Cardiac muscle cell (in vitro differentiated cells and primary cell): ENCODE data around the gene SGK1. TPM values are rescaled to one million over a fixed set of nuclear protein-coding genes. Genes with fewer than 3 reads are reported as not detected.

ENCODE experiments used
- DNase-seq, 2 donors: peaks; one replicate each; pipeline versions ENCODE4 v3.0.0 to v3.0.0-alpha.2; 2010 to 2017; ENCODE audit warnings: low read depth in 1 of 2, low spot score in 1 of 2
- H3K27ac ChIP-seq: fragments of 200-600 bp; sonication (generic); 2 replicates; pipeline ENCODE4 v1.5.1; 2016
- H3K27me3 ChIP-seq: fragments of 200-600 bp; sonication (generic); 2 replicates; pipeline ENCODE4 v1.6.0; 2016; ENCODE audit warnings: control low read depth
- H3K36me3 ChIP-seq: fragments of 200-600 bp; sonication (generic); 2 replicates; pipeline ENCODE4 v1.5.1; 2016; ENCODE audit warnings: control low read depth
- H3K4me1 ChIP-seq: fragments of 200-600 bp; sonication (generic); 2 replicates; pipeline ENCODE4 v1.8.1; 2017; ENCODE audit warnings: low read depth, mild to moderate bottlenecking, mixed run types
- H3K4me3 ChIP-seq: fragments of 200-600 bp; sonication (generic); 2 replicates; pipeline ENCODE4 v1.5.1; 2016; ENCODE audit warnings: mild to moderate bottlenecking
- H3K9me3 ChIP-seq: fragments of 200-600 bp; sonication (generic); 2 replicates; pipeline ENCODE4 v1.5.1; 2017; ENCODE audit warnings: low read depth, mild to moderate bottlenecking, control low read depth
- polyA plus RNA-seq: library from polyadenylated mRNA; unstranded; fragments of >200 nt; fragmentation: Nextera tagmentation; extraction: Ambion mirVana; gene quantifications from 2 replicates; pipeline ENCODE4 v1.2.1, GENCODE V29; 2016
- total RNA-seq: library from RNA; depleted of rRNA; stranded (reverse); fragments of >200 nt; gene quantifications from 2 replicates; pipeline ENCODE4 v1.2.3, GENCODE V29; 2016
- TF ChIP-seq, protein P1 (sequence below): IDR thresholded peaks from 2 replicates; pipeline ENCODE4 v1.5.1; 2012; ENCODE audit warnings: low read depth, mild to moderate bottlenecking, low read length

SGK1 gene
- total and polyA plus RNA-seq, 2 experiments from 2014 or later = 5.3 to 7.7 TPM

DNA sequence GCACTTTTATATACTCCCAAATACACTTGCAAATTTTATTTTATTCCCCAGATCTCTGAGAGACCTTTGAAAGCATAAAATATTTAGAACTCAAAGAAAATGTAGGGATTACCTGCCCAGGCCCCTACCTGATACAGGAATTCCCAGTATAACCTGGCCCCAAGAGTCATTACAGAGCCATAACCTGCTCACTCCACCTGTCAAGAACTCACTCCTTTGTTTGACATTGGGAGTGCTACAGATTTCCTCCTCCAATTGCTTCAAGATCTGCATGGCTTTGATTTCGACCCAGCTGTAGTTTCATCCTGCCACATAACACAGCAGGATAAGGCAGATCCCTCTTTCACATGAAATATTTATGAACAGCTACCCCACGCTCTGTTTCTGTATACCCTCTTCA, 169.3 kb downstream of the SGK1 start:
- no peak for DNase-seq
- no peak overlapping the region for H3K27ac ChIP-seq
- no peaks in the 10 kb centered on the region for H3K27me3 ChIP-seq
- H3K36me3 ChIP-seq = no peaks in the 10 kb centered on the region
- no peaks in the 10 kb centered on the region for H3K4me1 ChIP-seq
- TF ChIP-seq, protein P1, sequence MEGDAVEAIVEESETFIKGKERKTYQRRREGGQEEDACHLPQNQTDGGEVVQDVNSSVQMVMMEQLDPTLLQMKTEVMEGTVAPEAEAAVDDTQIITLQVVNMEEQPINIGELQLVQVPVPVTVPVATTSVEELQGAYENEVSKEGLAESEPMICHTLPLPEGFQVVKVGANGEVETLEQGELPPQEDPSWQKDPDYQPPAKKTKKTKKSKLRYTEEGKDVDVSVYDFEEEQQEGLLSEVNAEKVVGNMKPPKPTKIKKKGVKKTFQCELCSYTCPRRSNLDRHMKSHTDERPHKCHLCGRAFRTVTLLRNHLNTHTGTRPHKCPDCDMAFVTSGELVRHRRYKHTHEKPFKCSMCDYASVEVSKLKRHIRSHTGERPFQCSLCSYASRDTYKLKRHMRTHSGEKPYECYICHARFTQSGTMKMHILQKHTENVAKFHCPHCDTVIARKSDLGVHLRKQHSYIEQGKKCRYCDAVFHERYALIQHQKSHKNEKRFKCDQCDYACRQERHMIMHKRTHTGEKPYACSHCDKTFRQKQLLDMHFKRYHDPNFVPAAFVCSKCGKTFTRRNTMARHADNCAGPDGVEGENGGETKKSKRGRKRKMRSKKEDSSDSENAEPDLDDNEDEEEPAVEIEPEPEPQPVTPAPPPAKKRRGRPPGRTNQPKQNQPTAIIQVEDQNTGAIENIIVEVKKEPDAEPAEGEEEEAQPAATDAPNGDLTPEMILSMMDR = no peak
- no peaks in the 10 kb centered on the region for H3K9me3 ChIP-seq
- no peak overlapping the region for H3K4me3 ChIP-seq

DNA sequence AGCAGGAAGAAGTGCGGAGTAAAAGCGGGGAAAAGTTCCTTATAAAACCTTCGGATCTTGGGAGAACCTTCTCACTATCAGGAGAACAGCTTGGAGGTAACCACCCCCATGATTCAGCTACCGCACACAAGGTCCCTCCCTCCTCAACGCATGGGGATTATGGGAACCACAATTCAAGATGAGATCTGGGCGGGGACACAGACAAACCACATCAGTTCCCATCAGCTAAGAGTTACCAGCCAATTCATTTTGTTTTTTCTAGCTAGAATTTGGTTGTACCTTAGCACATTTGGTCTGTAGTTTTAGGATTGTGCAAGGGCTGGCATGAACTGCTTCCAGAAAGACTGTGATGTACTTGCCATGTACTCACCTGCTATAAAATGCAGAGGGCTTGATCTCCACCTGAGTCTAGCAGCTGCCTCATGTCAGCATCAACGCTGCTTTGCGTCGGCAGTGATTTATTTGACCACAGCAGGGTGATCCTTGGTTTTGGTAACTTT, 170.8 kb downstream of the SGK1 start:
- TF ChIP-seq, protein P1 = no peak
- Histone ChIP-seq H3K9me3 (no peaks in the 10 kb centered on the region), H3K36me3 (no peaks in the 10 kb centered on the region), H3K27me3 (no peaks in the 10 kb centered on the region), H3K4me1 (no peaks in the 10 kb centered on the region), H3K27ac (no peak overlapping the region), H3K4me3 (no peak overlapping the region)
- DNase-seq = no peak

DNA sequence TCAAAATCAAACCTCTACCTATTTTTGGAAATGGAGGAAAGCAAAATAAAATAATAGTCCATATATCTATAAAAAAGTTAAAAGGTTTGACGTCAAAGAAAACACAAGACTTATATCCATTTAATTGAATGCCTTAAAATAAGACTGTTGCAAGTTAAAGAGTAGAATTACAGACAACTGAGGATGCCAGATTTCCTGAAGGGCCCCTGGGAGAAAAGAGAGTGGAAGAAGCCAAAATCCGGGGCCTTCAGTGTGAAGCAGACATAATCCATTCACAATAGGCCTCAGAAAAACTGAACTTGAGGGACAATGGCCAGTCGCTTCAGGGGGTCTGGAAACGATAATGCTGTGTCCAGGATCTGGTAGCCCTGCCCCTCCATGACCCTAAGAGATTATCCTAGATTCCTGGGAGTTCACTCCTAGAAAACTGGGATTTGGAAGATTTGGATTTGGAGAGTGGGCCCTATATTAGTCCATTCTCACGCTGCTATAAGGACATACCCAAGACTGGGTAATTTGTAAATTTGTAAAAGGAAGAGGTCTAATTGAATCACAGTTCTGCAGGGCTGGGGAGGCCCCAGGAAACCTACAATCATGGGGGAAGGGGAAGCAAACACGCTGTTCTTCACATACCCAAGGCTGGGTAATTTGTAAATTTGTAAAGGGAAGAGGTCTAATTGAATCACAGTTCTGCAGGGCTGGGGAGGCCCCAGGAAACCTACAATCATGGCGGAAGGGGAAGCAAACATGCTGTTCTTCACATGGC, 171.5 kb downstream of the SGK1 start:
- TF ChIP-seq, protein P1 = no peak
- H3K27ac ChIP-seq = no peak overlapping the region

DNA sequence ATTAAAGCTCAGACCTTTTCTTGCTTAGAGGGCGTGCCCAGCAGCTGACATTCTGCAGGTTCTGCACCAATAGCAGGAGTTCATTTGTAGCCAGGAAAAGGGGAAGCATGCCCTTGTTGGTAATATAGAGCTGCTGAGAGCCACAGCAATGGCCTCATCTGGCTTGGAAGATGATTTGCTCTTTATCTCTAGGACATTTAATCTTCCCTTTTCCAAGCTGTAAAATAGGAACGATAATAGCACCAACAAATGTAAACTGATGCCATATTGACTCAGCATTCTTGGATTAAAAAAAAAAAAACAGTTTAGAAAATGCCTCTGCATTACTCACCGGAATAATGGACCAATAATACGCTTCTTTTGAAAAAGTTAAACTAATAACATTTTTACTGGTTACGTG, 172.1 kb downstream of the SGK1 start:
- DNase-seq = peak in 1 of 2 donors; percentile 69
- Histone ChIP-seq H3K27ac (no peak overlapping the region), H3K4me3 (no peak overlapping the region), H3K27me3 (no peaks in the 10 kb centered on the region), H3K9me3 (no peaks in the 10 kb centered on the region), H3K4me1 (no peaks in the 10 kb centered on the region), H3K36me3 (no peaks in the 10 kb centered on the region)
- TF ChIP-seq, protein P1 = no peak

More for the DNA sequence above, 171.5 kb downstream of the SGK1 start:
- Histone ChIP-seq H3K4me1 (no peaks in the 10 kb centered on the region), H3K27me3 (no peaks in the 10 kb centered on the region), H3K36me3 (no peaks in the 10 kb centered on the region), H3K9me3 (no peaks in the 10 kb centered on the region), H3K4me3 (no peak overlapping the region)
- peak in 1 of 2 donors; percentile 30 for DNase-seq

DNA sequence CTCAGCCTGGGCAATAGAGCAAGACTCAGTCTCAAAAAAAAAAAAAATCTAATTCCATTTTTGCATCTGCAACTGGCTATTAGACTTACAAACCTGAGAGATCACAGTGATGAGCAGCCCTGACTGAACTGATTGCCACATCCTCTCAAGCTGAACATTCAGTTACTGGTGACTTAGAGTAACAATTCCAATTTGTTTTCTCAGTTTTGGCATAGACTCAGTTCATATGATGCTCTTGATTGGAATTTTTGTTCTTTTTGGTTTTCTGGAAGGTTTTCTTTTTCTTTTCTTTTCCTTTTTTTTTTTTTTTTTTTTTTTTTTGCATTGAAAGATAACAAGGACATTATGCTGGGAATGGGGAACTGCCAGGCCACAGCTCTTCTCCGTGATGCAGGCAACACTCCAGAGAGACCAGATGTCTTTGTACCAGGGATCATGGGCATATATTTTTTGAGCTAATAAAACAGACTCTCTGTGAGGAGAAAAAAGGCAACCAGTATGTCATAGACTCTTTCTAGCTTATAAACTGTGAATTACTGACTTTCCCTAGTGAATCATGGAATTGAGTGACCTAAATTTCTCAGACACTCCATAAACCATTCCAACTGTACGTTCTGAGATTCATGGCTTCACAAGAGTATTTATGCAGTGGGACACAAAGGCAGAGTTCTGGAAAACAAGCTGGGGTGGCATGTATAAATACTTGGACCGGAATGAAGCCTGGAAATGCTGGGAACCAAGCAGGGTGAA, 179.5 kb downstream of the SGK1 start:
- no peak overlapping the region for H3K4me3 ChIP-seq
- TF ChIP-seq, protein P1 = no peak
- no peak overlapping the region for H3K27ac ChIP-seq
- no peaks in the 10 kb centered on the region for H3K27me3 ChIP-seq
- H3K9me3 ChIP-seq = no peaks in the 10 kb centered on the region
- DNase-seq = peak in 1 of 2 donors; percentile 44
- no peaks in the 10 kb centered on the region for H3K36me3 ChIP-seq
- no peaks in the 10 kb centered on the region for H3K4me1 ChIP-seq
